SK-N-SH treated with all-trans-retinoic acid at 6 μM for 48 hours (cell line): ENCODE measurements around the gene TGM1.

Source experiments
- ATAC-seq: fragments of 200-7000 bp; cut with Tn5 transposase; 3 replicates; pipeline ENCODE4 v1.9.1; 2020; ENCODE audit warnings: mild to moderate bottlenecking, moderate library complexity
- ARNTL ChIP-seq: fragments of 450-650 bp; formaldehyde crosslinking; IDR thresholded peaks from 2 replicates; pipeline ENCODE4 v1.5.0; 2020; ENCODE audit warnings: low read depth, mild to moderate bottlenecking, moderate library complexity, borderline replicate concordance
- BACH2 ChIP-seq: fragments of 250-450 bp; sonication (Bioruptor Pico); IDR thresholded peaks from 2 replicates; pipeline ENCODE4 v1.9.0; 2021; ENCODE audit warnings: mild to moderate bottlenecking, borderline replicate concordance
- ESRRG ChIP-seq: fragments of 250-450 bp; sonication (Bioruptor Pico); IDR thresholded peaks from 2 replicates; pipeline ENCODE4 v1.6.1; 2021; ENCODE audit warnings: mild to moderate bottlenecking
- GLIS3 ChIP-seq: fragments of 250-450 bp; sonication (Bioruptor Pico); IDR thresholded peaks from 2 replicates; pipeline ENCODE4 v1.5.0; 2020; ENCODE audit warnings: mild to moderate bottlenecking, moderate library complexity
- ISL1 ChIP-seq: fragments of 250-450 bp; sonication (Bioruptor Pico); IDR thresholded peaks from 2 replicates; pipeline ENCODE4 v2.1.2; 2022; ENCODE audit warnings: mild to moderate bottlenecking, moderate library complexity
- PPARA ChIP-seq: fragments of 250-450 bp; sonication (Bioruptor Pico); IDR thresholded peaks from 2 replicates; pipeline ENCODE4 v1.5.0; 2020; ENCODE audit warnings: mild to moderate bottlenecking, borderline replicate concordance
- SNAI2 ChIP-seq: fragments of 250-450 bp; sonication (Bioruptor Pico); IDR thresholded peaks from 2 replicates; pipeline ENCODE4 v1.5.0; 2020; ENCODE audit warnings: mild to moderate bottlenecking, moderate library complexity
- TOX ChIP-seq: fragments of 250-450 bp; sonication (Bioruptor Pico); IDR thresholded peaks from 2 replicates; pipeline ENCODE4 v1.8.0; 2021; ENCODE audit warnings: mild to moderate bottlenecking, moderate library complexity, borderline replicate concordance
- ZC3H10 ChIP-seq: fragments of 250-450 bp; sonication (Bioruptor Pico); IDR thresholded peaks from 2 replicates; pipeline ENCODE4 v1.5.1; 2021; ENCODE audit warnings: mild to moderate bottlenecking, moderate library complexity
- ZFP3 ChIP-seq: fragments of 250-450 bp; sonication (Bioruptor Pico); IDR thresholded peaks from 2 replicates; pipeline ENCODE4 v1.5.0; 2020; ENCODE audit warnings: mild to moderate bottlenecking, moderate library complexity
- ZNF565 ChIP-seq: fragments of 450-650 bp; formaldehyde crosslinking; conservative IDR thresholded peaks from 2 replicates; pipeline ENCODE4 v1.5.0; 2020; ENCODE audit warnings: low read depth, mild to moderate bottlenecking, moderate library complexity
- ZNF70 ChIP-seq: fragments of 450-650 bp; formaldehyde crosslinking; IDR thresholded peaks from 2 replicates; pipeline ENCODE4 v1.5.0; 2020; ENCODE audit warnings: mild to moderate bottlenecking, moderate library complexity
- ZNF8 ChIP-seq: fragments of 450-650 bp; formaldehyde crosslinking; IDR thresholded peaks from 2 replicates; pipeline ENCODE4 v1.5.0; 2020; ENCODE audit warnings: mild to moderate bottlenecking, moderate library complexity
- TF ChIP-seq, protein P1 (sequence below): fragments of 250-450 bp; sonication (Bioruptor Pico); IDR thresholded peaks from 2 replicates; pipeline ENCODE4 v1.5.1; 2021; ENCODE audit warnings: mild to moderate bottlenecking, moderate library complexity
- TF ChIP-seq, protein P2 (sequence below): fragments of 250-450 bp; sonication (Bioruptor Pico); IDR thresholded peaks from 2 replicates; pipeline ENCODE4 v1.5.1; 2020; ENCODE audit warnings: low read depth, mild to moderate bottlenecking, moderate library complexity
- TF ChIP-seq, protein P3 (sequence below): fragments of 250-450 bp; sonication (Bioruptor Pico); IDR thresholded peaks from 2 replicates; pipeline ENCODE4 v1.8.0; 2021; ENCODE audit warnings: low read depth, mild to moderate bottlenecking, moderate library complexity, borderline replicate concordance
- TF ChIP-seq, protein P4 (sequence below): fragments of 250-450 bp; sonication (Bioruptor Pico); IDR thresholded peaks from 2 replicates; pipeline ENCODE4 v1.8.0; 2020; ENCODE audit warnings: mild to moderate bottlenecking, moderate library complexity, borderline replicate concordance

The TGM1 gene

DNA sequence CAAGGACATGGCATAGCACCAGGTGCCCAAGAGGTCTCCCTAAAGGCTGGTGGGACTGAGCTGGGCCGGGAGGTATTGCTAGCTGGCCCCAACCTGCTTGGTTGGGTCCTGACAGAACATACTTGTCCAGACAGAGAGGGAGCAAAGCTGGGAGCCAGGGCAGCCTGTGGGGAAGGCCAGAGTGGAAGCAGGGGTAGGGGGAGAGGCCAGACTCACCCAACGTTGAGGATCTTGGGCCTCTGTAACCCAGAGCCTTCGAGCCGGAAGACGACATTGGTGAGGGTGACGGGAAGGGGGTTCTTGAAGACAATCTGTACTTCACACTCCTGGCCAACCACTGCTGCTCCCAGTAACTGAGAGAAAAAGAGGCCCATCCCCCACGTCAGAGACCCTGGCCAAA lies 9.0 kb downstream of the TGM1 start:
- TF ChIP-seq BACH2 (no peak), ZC3H10 (CRISPR knock-in tag) (no peak)
- ATAC-seq = no peak

DNA sequence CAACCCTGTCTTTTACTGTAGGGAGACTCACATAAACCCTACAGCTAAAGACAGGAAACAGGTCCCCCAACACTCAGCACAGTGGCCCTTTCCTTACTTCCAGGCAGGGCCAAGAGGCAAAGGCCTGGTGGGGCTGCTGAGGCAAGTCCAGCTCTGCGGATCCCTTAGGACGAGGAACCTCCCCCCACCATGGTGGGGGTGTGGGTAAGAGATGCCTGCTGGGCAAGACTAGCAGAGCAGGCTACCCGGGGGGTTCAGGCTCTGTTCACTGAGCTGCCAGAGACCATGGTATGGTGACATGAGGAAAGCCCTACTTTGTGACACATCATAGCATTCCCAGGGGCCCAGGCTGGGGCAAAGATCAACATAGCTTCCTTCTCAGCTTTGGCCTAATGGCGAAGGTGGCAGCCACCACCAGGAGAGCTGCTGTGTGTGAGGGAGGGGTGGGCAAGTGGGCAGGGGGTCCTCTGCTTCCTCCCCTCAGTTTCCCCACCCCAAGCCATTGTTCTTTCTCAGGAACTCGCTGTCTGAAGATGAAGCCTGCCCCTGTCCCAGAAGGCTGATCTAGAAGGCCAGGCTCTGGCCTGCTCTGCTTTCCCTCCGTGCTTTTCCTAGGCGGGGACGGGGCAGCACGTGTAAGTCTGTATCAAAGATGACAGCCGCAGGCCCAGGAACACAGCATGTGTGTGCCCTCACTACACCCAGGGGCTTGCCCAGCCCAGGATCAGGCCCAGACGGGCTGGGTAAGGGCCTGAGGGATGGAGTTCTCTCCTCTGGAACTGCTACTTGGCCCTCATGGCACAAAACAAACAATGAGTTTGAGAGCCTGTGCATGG lies 10.5 kb downstream of the TGM1 start:
- no peak for ATAC-seq
- TF ChIP-seq ARNTL (CRISPR knock-in tag) = no peak
- TF ChIP-seq ZFP3 = no peak
- TF ChIP-seq, protein P1, sequence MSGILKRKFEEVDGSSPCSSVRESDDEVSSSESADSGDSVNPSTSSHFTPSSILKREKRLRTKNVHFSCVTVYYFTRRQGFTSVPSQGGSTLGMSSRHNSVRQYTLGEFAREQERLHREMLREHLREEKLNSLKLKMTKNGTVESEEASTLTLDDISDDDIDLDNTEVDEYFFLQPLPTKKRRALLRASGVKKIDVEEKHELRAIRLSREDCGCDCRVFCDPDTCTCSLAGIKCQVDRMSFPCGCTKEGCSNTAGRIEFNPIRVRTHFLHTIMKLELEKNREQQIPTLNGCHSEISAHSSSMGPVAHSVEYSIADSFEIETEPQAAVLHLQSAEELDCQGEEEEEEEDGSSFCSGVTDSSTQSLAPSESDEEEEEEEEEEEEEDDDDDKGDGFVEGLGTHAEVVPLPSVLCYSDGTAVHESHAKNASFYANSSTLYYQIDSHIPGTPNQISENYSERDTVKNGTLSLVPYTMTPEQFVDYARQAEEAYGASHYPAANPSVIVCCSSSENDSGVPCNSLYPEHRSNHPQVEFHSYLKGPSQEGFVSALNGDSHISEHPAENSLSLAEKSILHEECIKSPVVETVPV (CRISPR knock-in tag) = no peak
- TF ChIP-seq BACH2 = no peak
- TF ChIP-seq, protein P2, sequence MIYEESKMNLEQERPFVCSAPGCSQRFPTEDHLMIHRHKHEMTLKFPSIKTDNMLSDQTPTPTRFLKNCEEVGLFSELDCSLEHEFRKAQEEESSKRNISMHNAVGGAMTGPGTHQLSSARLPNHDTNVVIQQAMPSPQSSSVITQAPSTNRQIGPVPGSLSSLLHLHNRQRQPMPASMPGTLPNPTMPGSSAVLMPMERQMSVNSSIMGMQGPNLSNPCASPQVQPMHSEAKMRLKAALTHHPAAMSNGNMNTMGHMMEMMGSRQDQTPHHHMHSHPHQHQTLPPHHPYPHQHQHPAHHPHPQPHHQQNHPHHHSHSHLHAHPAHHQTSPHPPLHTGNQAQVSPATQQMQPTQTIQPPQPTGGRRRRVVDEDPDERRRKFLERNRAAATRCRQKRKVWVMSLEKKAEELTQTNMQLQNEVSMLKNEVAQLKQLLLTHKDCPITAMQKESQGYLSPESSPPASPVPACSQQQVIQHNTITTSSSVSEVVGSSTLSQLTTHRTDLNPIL (CRISPR knock-in tag) = no peak
- TF ChIP-seq GLIS3 (CRISPR knock-in tag) = no peak
- TF ChIP-seq, protein P3, sequence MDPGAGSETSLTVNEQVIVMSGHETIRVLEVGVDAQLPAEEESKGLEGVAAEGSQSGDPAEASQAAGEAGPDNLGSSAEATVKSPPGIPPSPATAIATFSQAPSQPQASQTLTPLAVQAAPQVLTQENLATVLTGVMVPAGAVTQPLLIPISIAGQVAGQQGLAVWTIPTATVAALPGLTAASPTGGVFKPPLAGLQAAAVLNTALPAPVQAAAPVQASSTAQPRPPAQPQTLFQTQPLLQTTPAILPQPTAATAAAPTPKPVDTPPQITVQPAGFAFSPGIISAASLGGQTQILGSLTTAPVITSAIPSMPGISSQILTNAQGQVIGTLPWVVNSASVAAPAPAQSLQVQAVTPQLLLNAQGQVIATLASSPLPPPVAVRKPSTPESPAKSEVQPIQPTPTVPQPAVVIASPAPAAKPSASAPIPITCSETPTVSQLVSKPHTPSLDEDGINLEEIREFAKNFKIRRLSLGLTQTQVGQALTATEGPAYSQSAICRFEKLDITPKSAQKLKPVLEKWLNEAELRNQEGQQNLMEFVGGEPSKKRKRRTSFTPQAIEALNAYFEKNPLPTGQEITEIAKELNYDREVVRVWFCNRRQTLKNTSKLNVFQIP (CRISPR knock-in tag) = no peak

DNA sequence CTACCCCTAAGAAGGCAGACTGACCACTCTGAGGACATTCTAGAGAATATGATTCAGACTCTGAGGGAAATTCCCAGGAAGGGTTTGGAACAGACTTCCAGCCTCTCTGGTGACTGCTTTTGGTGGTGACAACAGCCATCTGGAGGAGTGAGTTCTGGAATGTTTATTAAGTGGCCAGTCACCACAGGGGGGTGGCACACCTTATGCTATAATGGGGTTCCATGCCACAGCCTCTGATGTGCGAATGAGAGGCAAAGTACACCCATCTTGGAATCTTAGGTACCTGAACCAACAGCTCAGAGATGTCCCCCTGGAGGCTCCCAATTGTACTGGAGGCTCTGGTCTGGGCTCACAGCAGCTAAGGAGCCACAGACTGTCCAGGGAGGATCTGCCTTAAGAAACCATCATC lies 11.1 kb downstream of the TGM1 start:
- TF ChIP-seq ESRRG (CRISPR knock-in tag) = no peak
- TF ChIP-seq, protein P1 (CRISPR knock-in tag) = no peak
- TF ChIP-seq, protein P4, sequence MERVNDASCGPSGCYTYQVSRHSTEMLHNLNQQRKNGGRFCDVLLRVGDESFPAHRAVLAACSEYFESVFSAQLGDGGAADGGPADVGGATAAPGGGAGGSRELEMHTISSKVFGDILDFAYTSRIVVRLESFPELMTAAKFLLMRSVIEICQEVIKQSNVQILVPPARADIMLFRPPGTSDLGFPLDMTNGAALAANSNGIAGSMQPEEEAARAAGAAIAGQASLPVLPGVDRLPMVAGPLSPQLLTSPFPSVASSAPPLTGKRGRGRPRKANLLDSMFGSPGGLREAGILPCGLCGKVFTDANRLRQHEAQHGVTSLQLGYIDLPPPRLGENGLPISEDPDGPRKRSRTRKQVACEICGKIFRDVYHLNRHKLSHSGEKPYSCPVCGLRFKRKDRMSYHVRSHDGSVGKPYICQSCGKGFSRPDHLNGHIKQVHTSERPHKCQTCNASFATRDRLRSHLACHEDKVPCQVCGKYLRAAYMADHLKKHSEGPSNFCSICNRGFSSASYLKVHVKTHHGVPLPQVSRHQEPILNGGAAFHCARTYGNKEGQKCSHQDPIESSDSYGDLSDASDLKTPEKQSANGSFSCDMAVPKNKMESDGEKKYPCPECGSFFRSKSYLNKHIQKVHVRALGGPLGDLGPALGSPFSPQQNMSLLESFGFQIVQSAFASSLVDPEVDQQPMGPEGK (CRISPR knock-in tag) = no peak
- peak; percentile 49 for ATAC-seq

DNA sequence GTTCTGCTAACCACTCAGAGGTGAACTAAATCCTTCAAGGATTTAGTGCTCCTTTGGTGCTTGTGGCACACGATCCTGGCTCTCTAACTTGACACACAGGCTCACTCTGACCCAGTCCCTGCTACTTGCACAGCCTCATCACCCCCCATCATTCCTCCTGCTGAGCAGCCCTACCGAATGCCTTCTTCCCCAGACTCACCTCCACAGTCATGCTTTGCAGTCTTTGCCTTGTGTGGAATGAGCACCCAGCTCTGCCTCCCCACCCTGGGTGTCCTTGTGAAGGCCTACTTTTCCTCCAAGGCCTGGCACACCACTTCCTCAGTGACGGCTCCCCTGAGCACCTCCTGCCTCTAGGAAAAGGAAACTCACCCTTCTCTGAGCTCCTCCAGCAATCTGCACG lies 12.6 kb downstream of the TGM1 start:
- no peak for TF ChIP-seq BACH2
- TF ChIP-seq ZFP3 = no peak
- TF ChIP-seq ZNF70 (CRISPR knock-in tag) = no peak
- no peak for TF ChIP-seq ZNF8 (CRISPR knock-in tag)
- no peak; the same call in 2 of the 3 replicates for ATAC-seq

DNA sequence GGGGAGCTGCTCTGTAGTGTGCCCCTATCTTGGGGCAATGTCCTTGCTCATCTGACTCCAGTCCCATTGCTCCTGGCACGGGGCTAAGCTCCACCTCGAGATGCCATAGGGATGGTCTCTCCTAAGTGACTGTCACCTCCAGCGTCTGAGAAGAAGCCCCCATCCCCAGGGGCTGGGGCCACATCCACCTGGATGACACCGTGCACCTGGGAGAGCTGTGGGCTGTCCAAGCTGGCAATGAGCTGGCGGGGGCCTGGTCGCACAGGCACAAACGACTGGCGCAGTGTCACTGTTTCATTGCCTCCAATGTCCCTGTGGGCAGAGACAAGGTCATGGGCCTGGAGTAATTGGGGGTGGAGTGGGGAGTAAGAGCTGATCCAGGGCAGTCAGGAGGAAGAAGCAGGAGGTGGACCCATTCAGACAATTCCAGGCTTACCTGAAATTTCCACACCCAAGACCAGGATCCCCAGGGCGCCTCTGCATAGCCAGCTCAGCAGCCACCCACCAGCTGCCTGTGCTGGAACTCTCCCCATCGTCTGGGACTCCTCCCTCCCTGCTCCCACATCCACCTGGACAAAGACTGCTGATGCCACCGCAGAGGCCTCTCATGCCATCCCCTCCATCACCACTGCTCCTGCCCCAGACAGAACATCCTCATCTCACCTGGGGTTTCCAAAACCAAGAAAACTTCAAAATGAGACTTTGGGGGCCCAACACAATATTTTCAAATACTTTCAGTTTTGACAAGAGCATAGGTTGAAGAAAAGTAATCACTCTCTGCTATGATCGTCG lies 13.6 kb downstream of the TGM1 start:
- ATAC-seq = no peak
- TF ChIP-seq ESRRG (CRISPR knock-in tag) = no peak

DNA sequence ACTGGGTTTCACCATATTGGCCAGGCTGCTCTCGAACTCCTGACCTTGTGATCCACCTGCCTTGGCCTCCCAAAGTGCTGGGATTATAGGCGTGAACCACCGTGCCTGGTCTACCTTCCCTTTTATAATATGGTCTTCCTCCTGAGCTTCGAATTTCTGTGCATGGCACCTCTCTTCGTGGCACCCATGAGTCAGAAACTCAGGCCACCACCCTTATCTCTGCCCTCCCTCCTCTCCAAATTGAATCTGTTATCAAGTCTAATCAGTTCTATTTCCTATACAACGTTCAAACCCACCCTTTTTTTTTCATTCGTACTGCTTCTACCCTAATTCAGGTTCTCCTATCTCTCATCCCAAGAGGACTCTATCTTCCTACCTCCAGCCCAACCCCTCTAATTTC lies 15.6 kb downstream of the TGM1 start:
- no peak for ATAC-seq
- TF ChIP-seq ESRRG (CRISPR knock-in tag) = no peak
- TF ChIP-seq ZNF70 (CRISPR knock-in tag) = no peak
- TF ChIP-seq PPARA (CRISPR knock-in tag) = no peak
- TF ChIP-seq ARNTL (CRISPR knock-in tag) = no peak
- TF ChIP-seq TOX = no peak
- no peak for TF ChIP-seq BACH2
- TF ChIP-seq SNAI2 (CRISPR knock-in tag) = no peak
- TF ChIP-seq ZFP3 = no peak
- TF ChIP-seq ISL1 (CRISPR knock-in tag) = no peak
- no peak for TF ChIP-seq ZC3H10 (CRISPR knock-in tag)
- TF ChIP-seq ZNF565 = no peak
- TF ChIP-seq, protein P4 (CRISPR knock-in tag) = no peak
